HAP-1 (cell line): ENCODE data around the gene MBD3L2.
A peak's percentile ranks its signal among the peaks of the same experiment; 100 is the strongest.
"Not testable (repeated sequence)": the region's sequence is repeated elsewhere in the genome, so short reads cannot be mapped to it uniquely, and the experiment has no call there.

ENCODE experiments used
- DNase-seq, 2 experiments: peaks; one replicate each; pipeline ENCODE4 v3.0.0-alpha.2; 2016 to 2020; ENCODE audit warnings: low spot score in 2 of 2
- H3K27me3 ChIP-seq: fragments of 250-450 bp; sonication (Bioruptor Pico); 2 replicates; pipeline ENCODE4 v1.5.1; 2020; ENCODE audit warnings: low read depth, mild to moderate bottlenecking, moderate library complexity
- H3K36me3 ChIP-seq: fragments of 250-450 bp; sonication (Bioruptor Pico); replicated peaks from 2 replicates; pipeline ENCODE4 v1.5.1; 2020; ENCODE audit warnings: mild to moderate bottlenecking
- H3K4me1 ChIP-seq: fragments of 250-450 bp; sonication (Bioruptor Pico); 2 replicates; pipeline ENCODE4 v1.5.1; 2020; ENCODE audit warnings: mild to moderate bottlenecking
- H3K4me3 ChIP-seq: fragments of 250-450 bp; sonication (Bioruptor Pico); 2 replicates; pipeline ENCODE4 v1.5.1; 2020; ENCODE audit warnings: mild to moderate bottlenecking, moderate library complexity
- H3K9me3 ChIP-seq: fragments of 250-450 bp; sonication (Bioruptor Pico); 2 replicates; pipeline ENCODE4 v1.5.1; 2020; ENCODE audit warnings: mild to moderate bottlenecking, moderate library complexity
- in situ Hi-C: fragments of 300-500 bp; cut with MboI; formaldehyde crosslinking; loops from 3 replicates; pipeline ENCODE4 v1.14.3; 2020; ENCODE audit warnings: low sequenced_read_pairs, inconsistent platforms, mixed read lengths

MBD3L2 gene

DNA sequence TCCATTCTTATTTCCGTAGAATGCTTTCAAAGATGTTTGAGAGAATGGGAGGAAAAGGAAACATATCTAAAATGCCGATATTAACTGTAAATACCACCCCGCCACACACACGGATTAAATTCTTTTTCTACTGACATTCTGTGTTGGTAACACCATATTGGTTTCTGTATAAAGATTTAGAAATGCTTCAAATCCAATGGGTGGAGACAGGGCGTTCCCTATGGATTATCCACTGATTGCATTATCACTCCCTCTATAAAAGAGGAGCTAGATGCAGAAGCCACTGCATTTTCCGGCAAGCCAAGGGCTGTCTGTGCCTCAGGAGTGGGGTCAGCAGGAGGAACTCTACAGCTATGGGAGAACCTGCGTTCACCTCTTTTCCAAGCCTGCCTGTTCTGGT is at the start of gene MBD3L2:
Gene MBD3L2 (plus strand): TSS at position 301 of the 400 bp plus-strand sequence. CDS start 53 bp downstream, at position 354.
- H3K4me3 ChIP-seq, in situ Hi-C loops, H3K27me3 ChIP-seq, H3K4me1 ChIP-seq, H3K9me3 ChIP-seq, H3K36me3 ChIP-seq, DNase-seq: not testable (repeated sequence)

DNA sequence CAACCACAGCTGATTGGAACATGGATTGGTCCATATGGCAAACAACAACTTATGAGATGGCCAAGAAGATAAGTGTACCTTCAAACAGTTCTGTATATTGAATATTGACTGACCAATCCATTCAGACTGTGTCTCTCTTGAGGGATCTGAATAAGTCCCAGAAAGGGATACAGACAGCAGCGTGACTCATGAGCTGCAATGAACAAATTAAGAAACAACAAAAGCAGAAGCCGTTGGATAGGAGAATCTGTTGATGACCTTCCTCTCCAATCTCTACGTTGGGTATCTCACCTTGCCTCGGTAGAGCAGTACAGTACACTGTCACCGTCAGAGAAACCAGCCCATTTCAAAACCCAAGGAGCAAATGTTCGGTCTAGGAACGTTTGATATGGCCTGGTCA is 49.2 kb upstream of the MBD3L2 start:
- Histone ChIP-seq H3K4me1 (no peaks in the 10 kb centered on the region), H3K36me3 (no peaks in the 10 kb centered on the region), H3K9me3 (no peaks in the 10 kb centered on the region), H3K27me3 (no peaks in the 10 kb centered on the region), H3K4me3 (no peak overlapping the region)
- in situ Hi-C loops = no loop called here
- no peak for DNase-seq

- Histone ChIP-seq H3K4me1 (no peaks in the 10 kb centered on the region), H3K27me3 (no peaks in the 10 kb centered on the region), H3K4me3 (no peak overlapping the region), H3K9me3 (no peaks in the 10 kb centered on the region), H3K36me3 (no peaks in the 10 kb centered on the region)
- no peak for DNase-seq
- in situ Hi-C loops = no loop called here
These were observed 48.8 kb upstream of the MBD3L2 start for GRCh38 chr19:7000333-7000732.

DNA sequence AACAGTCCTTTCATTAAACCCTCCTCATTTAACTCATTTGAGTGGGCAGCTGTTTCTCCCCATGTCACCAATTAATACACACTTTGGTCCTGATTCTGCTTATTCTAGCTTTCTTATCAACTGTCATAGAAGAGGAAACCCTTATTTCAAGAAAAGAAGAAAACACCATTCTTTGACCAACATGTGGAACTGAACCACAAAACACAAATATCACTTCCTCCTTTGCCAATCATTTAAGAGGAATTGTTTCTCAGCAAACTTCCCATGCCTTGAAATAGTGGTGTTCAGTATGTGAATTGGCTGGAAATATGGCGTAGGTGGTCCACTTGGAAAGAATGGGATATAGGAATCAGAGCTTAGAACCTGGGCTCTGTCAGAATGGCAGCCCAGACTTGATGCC is 48.3 kb upstream of the MBD3L2 start:
- Histone ChIP-seq H3K4me3 (no peak overlapping the region), H3K27me3 (no peaks in the 10 kb centered on the region), H3K9me3 (no peaks in the 10 kb centered on the region), H3K36me3 (no peaks in the 10 kb centered on the region), H3K4me1 (no peaks in the 10 kb centered on the region)
- in situ Hi-C loops = no loop called here
- no peak for DNase-seq

DNA sequence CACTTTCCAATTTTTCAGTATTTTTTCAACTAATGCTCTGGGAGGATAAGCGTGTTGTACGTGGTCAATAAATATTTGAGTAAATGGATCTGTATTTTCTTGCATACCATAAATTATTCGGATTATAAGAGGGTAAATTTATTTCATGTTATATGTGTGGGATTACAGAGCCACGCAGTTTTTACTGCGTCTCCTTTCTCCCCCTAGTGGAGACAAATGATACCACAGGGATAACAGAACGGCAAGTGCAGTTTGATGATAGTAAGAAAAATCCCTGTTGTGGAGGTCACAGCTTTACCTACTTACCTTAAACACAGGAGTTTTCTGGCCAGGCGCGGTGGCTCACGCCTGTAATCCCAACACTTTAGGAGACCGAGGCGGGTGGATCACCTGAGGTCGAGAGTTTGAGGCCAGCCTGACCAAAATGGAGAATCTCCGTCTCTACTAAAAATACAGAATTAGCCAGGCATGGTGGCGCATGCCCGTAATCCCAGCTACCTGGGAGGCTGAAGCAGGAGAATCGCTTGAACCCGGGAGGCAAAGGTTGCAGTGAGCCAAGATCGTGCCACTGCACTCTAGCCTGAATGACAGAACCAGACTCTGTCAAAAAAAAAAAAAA is 44.7 kb upstream of the MBD3L2 start:
- no peak overlapping the region for H3K4me3 ChIP-seq
- DNase-seq = peak; percentile 38 to 54
- H3K9me3 ChIP-seq = no peaks in the 10 kb centered on the region
- H3K36me3 ChIP-seq = no peaks in the 10 kb centered on the region
- H3K27me3 ChIP-seq = no peaks in the 10 kb centered on the region
- H3K4me1 ChIP-seq = no peaks in the 10 kb centered on the region
- in situ Hi-C loops = no loop called here

GRCh38 chr19:7006135-7006704 is 42.9 kb upstream of the MBD3L2 start:
- Histone ChIP-seq H3K36me3 (no peaks in the 10 kb centered on the region), H3K9me3 (no peaks in the 10 kb centered on the region), H3K4me1 (no peaks in the 10 kb centered on the region), H3K27me3 (no peaks in the 10 kb centered on the region), H3K4me3 (no peak overlapping the region)
- in situ Hi-C loops = no loop called here
- no peak for DNase-seq

DNA sequence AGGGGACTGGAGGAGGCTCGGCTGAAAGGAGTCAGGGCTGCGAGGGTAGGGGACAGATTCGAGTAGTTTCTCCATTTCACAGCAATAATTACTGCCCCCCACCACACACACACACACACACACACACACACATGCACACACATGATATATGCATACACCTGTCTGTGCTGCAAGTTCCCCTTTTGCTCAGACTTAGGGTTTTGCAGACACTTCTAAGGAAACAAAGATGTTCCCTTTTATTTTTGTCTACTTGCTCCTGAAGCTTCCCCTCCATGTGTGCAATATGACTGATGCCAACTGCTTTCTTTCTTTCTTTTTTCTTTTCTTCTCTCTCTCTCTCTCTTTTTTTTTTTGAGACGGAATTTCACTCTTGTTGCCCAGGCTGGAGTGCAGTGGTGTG is 41.3 kb upstream of the MBD3L2 start:
- Histone ChIP-seq H3K27me3 (no peaks in the 10 kb centered on the region), H3K4me3 (no peak overlapping the region), H3K36me3 (no peaks in the 10 kb centered on the region), H3K9me3 (no peaks in the 10 kb centered on the region), H3K4me1 (no peaks in the 10 kb centered on the region)
- DNase-seq = no peak
- in situ Hi-C loops = no loop called here

GRCh38 chr19:7010722-7011593 is 38.2 kb upstream of the MBD3L2 start:
- no peaks in the 10 kb centered on the region for H3K4me1 ChIP-seq
- H3K4me3 ChIP-seq = no peak overlapping the region
- H3K36me3 ChIP-seq = no peaks in the 10 kb centered on the region
- H3K9me3 ChIP-seq = no peaks in the 10 kb centered on the region
- H3K27me3 ChIP-seq = no peaks in the 10 kb centered on the region
- DNase-seq = no peak
- in situ Hi-C loops = no loop called here

- in situ Hi-C loops = no loop called here
- H3K4me3 ChIP-seq = no peak overlapping the region
- H3K36me3 ChIP-seq = no peaks in the 10 kb centered on the region
- no peaks in the 10 kb centered on the region for H3K4me1 ChIP-seq
- no peaks in the 10 kb centered on the region for H3K9me3 ChIP-seq
- no peak for DNase-seq
- no peaks in the 10 kb centered on the region for H3K27me3 ChIP-seq
These were observed 35.4 kb upstream of the MBD3L2 start for GRCh38 chr19:7013678-7014077.

- H3K9me3 ChIP-seq = no peaks in the 10 kb centered on the region
- in situ Hi-C loops = no loop called here
- no peaks in the 10 kb centered on the region for H3K4me1 ChIP-seq
- no peak overlapping the region for H3K4me3 ChIP-seq
- DNase-seq = no peak
- no peaks in the 10 kb centered on the region for H3K36me3 ChIP-seq
- no peaks in the 10 kb centered on the region for H3K27me3 ChIP-seq
These were observed 30.3 kb upstream of the MBD3L2 start for GRCh38 chr19:7018828-7019227.

GRCh38 chr19:7021331-7021730 is 27.8 kb upstream of the MBD3L2 start, which contains the start of gene MBD3L2B:
MBD3L2B (minus strand) TSS chr19:7021431; CDS start chr19:7021397, 34 bp downstream.
- H3K27me3 ChIP-seq, H3K9me3 ChIP-seq, in situ Hi-C loops, H3K4me3 ChIP-seq, H3K4me1 ChIP-seq, DNase-seq, H3K36me3 ChIP-seq: not testable (repeated sequence)

DNA sequence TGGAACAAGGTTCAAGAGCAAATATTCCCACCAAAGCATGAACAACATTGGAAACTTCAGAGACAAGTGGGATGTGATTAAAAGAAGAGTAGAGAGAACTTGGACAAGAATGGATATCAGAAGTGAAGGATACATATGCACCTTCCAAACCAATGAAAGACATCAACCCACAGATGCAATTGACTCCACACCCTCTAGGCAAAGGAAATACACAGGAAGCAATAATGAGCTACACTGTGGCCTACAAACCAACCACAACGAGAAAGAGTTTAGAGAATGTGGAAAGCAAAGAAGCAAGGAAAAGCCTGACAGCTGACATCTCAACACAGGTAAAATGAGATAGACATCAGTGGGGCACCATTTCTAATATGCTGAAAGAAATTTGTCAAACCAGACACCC is 20.3 kb upstream of the MBD3L2 start:
- in situ Hi-C loops, DNase-seq, H3K4me1 ChIP-seq, H3K27me3 ChIP-seq, H3K9me3 ChIP-seq, H3K4me3 ChIP-seq, H3K36me3 ChIP-seq: not testable (repeated sequence)

GRCh38 chr19:7030278-7030677 is 18.8 kb upstream of the MBD3L2 start, which contains the start of gene MBD3L5:
MBD3L5 (plus strand) TSS chr19:7030578; CDS start chr19:7030612, 34 bp downstream.
- H3K27me3 ChIP-seq, H3K4me3 ChIP-seq, H3K36me3 ChIP-seq, DNase-seq, H3K4me1 ChIP-seq, H3K9me3 ChIP-seq, in situ Hi-C loops: not testable (repeated sequence)

DNA sequence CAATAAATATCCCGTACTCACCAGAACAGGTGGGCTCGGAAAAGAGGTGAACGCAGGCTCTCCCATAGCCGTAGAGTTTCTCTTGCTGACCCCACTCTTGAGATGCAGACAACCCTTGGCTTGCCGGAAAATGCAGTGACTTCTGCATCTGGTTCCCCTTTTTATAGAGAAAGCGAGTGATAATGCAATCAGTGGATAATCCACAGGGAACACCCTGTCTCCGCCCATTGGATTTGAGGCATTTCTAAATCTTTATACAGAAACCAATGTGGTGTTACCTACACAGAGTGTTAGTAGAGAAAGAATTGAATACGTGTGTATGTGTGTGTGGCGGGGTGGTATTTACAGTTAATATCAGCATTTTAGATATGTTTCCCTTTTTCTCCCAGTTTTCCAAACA is 9.0 kb upstream of the MBD3L2 start, which contains the start of gene MBD3L4:
Gene MBD3L4 (minus strand): TSS at position 101 of the 400 bp plus-strand sequence. CDS start 35 bp downstream, at position 66.
- H3K36me3 ChIP-seq, H3K9me3 ChIP-seq, H3K27me3 ChIP-seq, DNase-seq, H3K4me3 ChIP-seq, H3K4me1 ChIP-seq, in situ Hi-C loops: not testable (repeated sequence)
